ENCODE results near the gene RNF17.

Gene RNF17

GRCh38 chr13:24888291-24888931, 124.4 kb downstream of the RNF17 start:
- Histone ChIP-seq H3F3A (ENCODE audit: insufficient read depth, low read length) (no peaks in the 10 kb centered on the region), H3K27ac (ENCODE audit: low read length) (no peak overlapping the region), H3K4me3 (ENCODE audit: low read length) (no peak overlapping the region), H3K9me2 (replicated peaks; ENCODE audit: insufficient read depth, low read length) (no peaks in the 10 kb centered on the region), H3K9ac (ENCODE audit: low read length) (no peak overlapping the region), H3K36me3 (replicated peaks; ENCODE audit: insufficient read depth, low read length) (no peaks in the 10 kb centered on the region), H3K79me2 (ENCODE audit: low read length) (no peaks in the 10 kb centered on the region), H3K4me1 (ENCODE audit: low read length) (no peaks in the 10 kb centered on the region), H3K4me2 (ENCODE audit: low read depth, low read length) (no peak overlapping the region), H3K9me3 (replicated peaks; ENCODE audit: insufficient read depth, low read length) (no peaks in the 10 kb centered on the region), H2AFZ (ENCODE audit: low read length) (no peak overlapping the region), H4K20me1 (ENCODE audit: insufficient read depth, low read length) (no peaks in the 10 kb centered on the region), H3K27me3 (replicated peaks; ENCODE audit: insufficient read depth, low read length) (no peaks in the 10 kb centered on the region)
- DNase-seq = no peak
- TF ChIP-seq EZH2phosphoT487 (IDR thresholded peaks at IDR 0.05; ENCODE audit: low read length) (no peak), CTCF (IDR thresholded peaks at IDR 0.05; ENCODE audit: low read length) (no peak)

GRCh38 chr13:24890256-24890655, 126.3 kb downstream of the RNF17 start:
- TF ChIP-seq EZH2phosphoT487 (IDR thresholded peaks at IDR 0.05; ENCODE audit: low read length) (no peak), EZH2 (optimal IDR thresholded peaks at IDR 0.05; ENCODE audit: low read depth, low read length) (no peak), CTCF (IDR thresholded peaks at IDR 0.05; ENCODE audit: low read length) (no peak)
- H2AFZ ChIP-seq (ENCODE audit: low read length) = no peak overlapping the region
- H3K9ac ChIP-seq (ENCODE audit: low read length) = no peak overlapping the region
- H3K4me3 ChIP-seq (ENCODE audit: low read length) = no peak overlapping the region
- H3K36me3 ChIP-seq (replicated peaks; ENCODE audit: insufficient read depth, low read length) = no peaks in the 10 kb centered on the region
- H3K4me1 ChIP-seq (ENCODE audit: low read length) = no peaks in the 10 kb centered on the region
- H3K4me2 ChIP-seq (ENCODE audit: low read depth, low read length) = no peak overlapping the region
- H3K9me2 ChIP-seq (replicated peaks; ENCODE audit: insufficient read depth, low read length) = no peaks in the 10 kb centered on the region
- DNase-seq = no peak
- H3K27me3 ChIP-seq (replicated peaks; ENCODE audit: insufficient read depth, low read length) = no peaks in the 10 kb centered on the region
- H3K27ac ChIP-seq (ENCODE audit: low read length) = no peak overlapping the region
- no peaks in the 10 kb centered on the region for H4K20me1 ChIP-seq (ENCODE audit: insufficient read depth, low read length)
- no peaks in the 10 kb centered on the region for H3K9me3 ChIP-seq (replicated peaks; ENCODE audit: insufficient read depth, low read length)
- H3K79me2 ChIP-seq (ENCODE audit: low read length) = no peaks in the 10 kb centered on the region
- H3F3A ChIP-seq (ENCODE audit: insufficient read depth, low read length) = no peaks in the 10 kb centered on the region

GRCh38 chr13:24891476-24892108, 127.6 kb downstream of the RNF17 start:
- Histone ChIP-seq H3K4me1 (ENCODE audit: low read length) (no peaks in the 10 kb centered on the region), H3K27me3 (replicated peaks; ENCODE audit: insufficient read depth, low read length) (no peaks in the 10 kb centered on the region), H2AFZ (ENCODE audit: low read length) (no peak overlapping the region), H4K20me1 (ENCODE audit: insufficient read depth, low read length) (no peaks in the 10 kb centered on the region), H3F3A (ENCODE audit: insufficient read depth, low read length) (no peaks in the 10 kb centered on the region), H3K9me2 (replicated peaks; ENCODE audit: insufficient read depth, low read length) (no peaks in the 10 kb centered on the region), H3K4me2 (ENCODE audit: low read depth, low read length) (no peak overlapping the region), H3K9me3 (replicated peaks; ENCODE audit: insufficient read depth, low read length) (no peaks in the 10 kb centered on the region), H3K27ac (ENCODE audit: low read length) (no peak overlapping the region), H3K79me2 (ENCODE audit: low read length) (no peaks in the 10 kb centered on the region), H3K36me3 (replicated peaks; ENCODE audit: insufficient read depth, low read length) (no peaks in the 10 kb centered on the region), H3K9ac (ENCODE audit: low read length) (no peak overlapping the region), H3K4me3 (ENCODE audit: low read length) (no peak overlapping the region)
- no peak for TF ChIP-seq CTCF (IDR thresholded peaks at IDR 0.05; ENCODE audit: low read length)
- no peak for TF ChIP-seq EZH2 (optimal IDR thresholded peaks at IDR 0.05; ENCODE audit: low read depth, low read length)
- TF ChIP-seq EZH2phosphoT487 (IDR thresholded peaks at IDR 0.05; ENCODE audit: low read length) = no peak
- DNase-seq = no peak

Measured in MM.1S (cell line).